ENCODE data around the gene VKORC1. TPM values are rescaled to one million over a fixed set of nuclear protein-coding genes. Genes with fewer than 3 reads are reported as not detected.
A peak's percentile ranks its signal among the peaks of the same experiment; 100 is the strongest.

Gene VKORC1
- total and polyA plus RNA-seq, 7 donors: 30.5 to 165 (median 107) TPM

- Histone ChIP-seq H3K4me1 (peaks cover 0 to 15% (median 12%) of the 10 kb centered on the region in 4 donors), H3K36me3 (peaks cover 49 to 84% (median 55%) of the 10 kb centered on the region in 4 donors), H3K9me3 (no peaks in the 10 kb centered on the region), H3K4me3 (no peak overlapping the region), H3K27ac (no peak overlapping the region), H3K27me3 (no peaks in the 10 kb centered on the region)
- 85 to 93% methylated on average over 13 of the region's 13 CpGs for WGBS, 2 donors
- intact Hi-C loops (cut with DNase I): no loop called here
- no peak for DNase-seq
- no peak for TF ChIP-seq POLR2A (IDR thresholded peaks at IDR 0.05)
- no peak for TF ChIP-seq POLR2AphosphoS5 (IDR thresholded peaks at IDR 0.05)
- TF ChIP-seq, protein P1, sequence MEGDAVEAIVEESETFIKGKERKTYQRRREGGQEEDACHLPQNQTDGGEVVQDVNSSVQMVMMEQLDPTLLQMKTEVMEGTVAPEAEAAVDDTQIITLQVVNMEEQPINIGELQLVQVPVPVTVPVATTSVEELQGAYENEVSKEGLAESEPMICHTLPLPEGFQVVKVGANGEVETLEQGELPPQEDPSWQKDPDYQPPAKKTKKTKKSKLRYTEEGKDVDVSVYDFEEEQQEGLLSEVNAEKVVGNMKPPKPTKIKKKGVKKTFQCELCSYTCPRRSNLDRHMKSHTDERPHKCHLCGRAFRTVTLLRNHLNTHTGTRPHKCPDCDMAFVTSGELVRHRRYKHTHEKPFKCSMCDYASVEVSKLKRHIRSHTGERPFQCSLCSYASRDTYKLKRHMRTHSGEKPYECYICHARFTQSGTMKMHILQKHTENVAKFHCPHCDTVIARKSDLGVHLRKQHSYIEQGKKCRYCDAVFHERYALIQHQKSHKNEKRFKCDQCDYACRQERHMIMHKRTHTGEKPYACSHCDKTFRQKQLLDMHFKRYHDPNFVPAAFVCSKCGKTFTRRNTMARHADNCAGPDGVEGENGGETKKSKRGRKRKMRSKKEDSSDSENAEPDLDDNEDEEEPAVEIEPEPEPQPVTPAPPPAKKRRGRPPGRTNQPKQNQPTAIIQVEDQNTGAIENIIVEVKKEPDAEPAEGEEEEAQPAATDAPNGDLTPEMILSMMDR (IDR thresholded peaks at IDR 0.05): no peak
- TF ChIP-seq EP300 (IDR thresholded peaks at IDR 0.05): no peak
Measured at GRCh38 chr16:31079342-31079944, 15.2 kb downstream of the VKORC1 start.

GRCh38 chr16:31078597-31079341 lies 15.8 kb downstream of the VKORC1 start:
- peaks cover 47 to 77% (median 55%) of the 10 kb centered on the region in 4 donors for H3K36me3 ChIP-seq
- H3K4me3 ChIP-seq: no peak overlapping the region
- 94 to 95% methylated on average over 15 of the region's 15 CpGs for WGBS, 2 donors
- H3K9me3 ChIP-seq: no peaks in the 10 kb centered on the region
- intact Hi-C loops (cut with DNase I): no loop called here
- H3K27me3 ChIP-seq: no peaks in the 10 kb centered on the region
- TF ChIP-seq EP300 (IDR thresholded peaks at IDR 0.05) (no peak), POLR2A (IDR thresholded peaks at IDR 0.05) (no peak), POLR2AphosphoS5 (IDR thresholded peaks at IDR 0.05) (no peak)
- TF ChIP-seq, protein P1 (IDR thresholded peaks at IDR 0.05): no peak
- DNase-seq: peak; percentile 59
- no peak overlapping the region for H3K27ac ChIP-seq
- H3K4me1 ChIP-seq: peaks cover 0 to 15% (median 12%) of the 10 kb centered on the region in 4 donors

- peak; percentile 59 for DNase-seq
- Histone ChIP-seq H3K4me1 (peaks cover 0 to 17% (median 14%) of the 10 kb centered on the region in 4 donors), H3K27ac (no peak overlapping the region), H3K36me3 (peaks cover 42 to 67% (median 54%) of the 10 kb centered on the region in 4 donors), H3K27me3 (no peaks in the 10 kb centered on the region), H3K9me3 (no peaks in the 10 kb centered on the region), H3K4me3 (no peak overlapping the region)
- TF ChIP-seq, protein P1 (IDR thresholded peaks at IDR 0.05): no peak
- TF ChIP-seq EP300 (IDR thresholded peaks at IDR 0.05): no peak
- TF ChIP-seq POLR2A (IDR thresholded peaks at IDR 0.05): no peak
- TF ChIP-seq POLR2AphosphoS5 (IDR thresholded peaks at IDR 0.05): no peak
- 95 to 96% methylated on average over 30 of the region's 30 CpGs for WGBS, 2 donors
- intact Hi-C loops (cut with DNase I): no loop called here
Measured at GRCh38 chr16:31077592-31078396, 16.8 kb downstream of the VKORC1 start.

- peaks cover 42 to 59% (median 51%) of the 10 kb centered on the region in 4 donors for H3K36me3 ChIP-seq
- WGBS, 2 donors: 97% methylated on average over 13 of the region's 13 CpGs
- TF ChIP-seq POLR2A (IDR thresholded peaks at IDR 0.05) (no peak), EP300 (IDR thresholded peaks at IDR 0.05) (no peak), POLR2AphosphoS5 (IDR thresholded peaks at IDR 0.05) (no peak)
- DNase-seq: no peak
- peaks cover 0 to 25% (median 22%) of the 10 kb centered on the region in 4 donors for H3K4me1 ChIP-seq
- H3K9me3 ChIP-seq: no peaks in the 10 kb centered on the region
- H3K4me3 ChIP-seq: no peak overlapping the region
- no peaks in the 10 kb centered on the region for H3K27me3 ChIP-seq
- H3K27ac ChIP-seq: no peak overlapping the region
- intact Hi-C loops (cut with DNase I): no loop called here
Measured at GRCh38 chr16:31077024-31077423, 17.6 kb downstream of the VKORC1 start.
